ENCODE results near the gene HMCN1. TPM values are rescaled to one million over a fixed set of nuclear protein-coding genes. Genes with fewer than 3 reads are reported as not detected.

Gene HMCN1
- total and polyA plus RNA-seq, 11 donors: 2.1 to 14.1 (median 5.6) TPM

DNA sequence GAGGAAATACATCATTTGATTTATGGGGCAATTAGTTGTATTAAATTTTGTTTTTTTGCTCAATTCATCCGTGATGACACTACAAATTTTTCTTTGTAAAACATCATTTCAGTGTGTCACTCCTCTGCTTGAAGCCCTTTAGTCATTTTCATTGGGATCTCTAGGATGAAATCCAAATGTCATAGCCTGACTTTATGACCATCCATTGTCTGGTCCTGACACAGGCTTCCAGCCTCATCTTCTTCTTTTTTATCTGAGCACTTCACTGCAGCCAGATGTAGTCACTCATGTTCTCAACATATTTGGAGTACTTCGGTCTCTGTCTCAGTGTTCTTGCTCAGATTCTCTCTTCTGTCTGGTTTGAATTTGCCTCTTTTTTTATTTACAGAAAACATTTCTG lies 173.1 kb downstream of the HMCN1 start:
- TF ChIP-seq POLR2A (IDR thresholded peaks at IDR 0.05): no peak
- Histone ChIP-seq H3K27ac (no peak overlapping the region), H3K27me3 (no peaks in the 10 kb centered on the region), H3K36me3 (peaks cover 0 to 10% (median 0%) of the 10 kb centered on the region in 9 donors), H3K4me1 (no peaks in the 10 kb centered on the region), H3K4me3 (no peak overlapping the region), H3K9me3 (no peaks in the 10 kb centered on the region)
- 76 to 80% (median 78%) methylated on average over 2 of the region's 2 CpGs for WGBS, 4 donors
- intact Hi-C loops (cut with DNase I): no loop called here
- ATAC-seq (no peak), DNase-seq (no peak)

DNA sequence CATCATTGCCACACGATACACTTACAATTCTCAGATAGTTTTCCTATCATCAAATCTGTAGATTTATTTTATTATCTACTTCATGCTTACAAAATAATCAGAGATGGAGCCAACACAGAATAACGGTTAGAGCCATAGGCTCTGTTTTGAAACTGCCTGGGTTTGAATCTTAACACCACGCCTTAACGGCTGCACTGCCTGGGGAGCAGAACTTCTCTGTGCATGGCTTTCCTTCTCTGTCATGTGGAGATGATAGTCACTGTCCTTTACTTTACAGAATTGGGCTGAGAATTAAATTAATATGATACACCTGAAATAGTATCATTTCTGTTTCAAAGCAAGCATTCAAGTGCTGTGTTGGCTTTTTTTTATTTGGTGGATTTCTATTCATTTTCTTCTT lies 177.8 kb downstream of the HMCN1 start:
- no peak overlapping the region for H3K4me3 ChIP-seq
- H3K27ac ChIP-seq: no peak overlapping the region
- WGBS, 4 donors: 75 to 85% (median 82%) methylated on average over 4 of the region's 4 CpGs
- ATAC-seq (no peak), DNase-seq (no peak)
- peaks cover 0 to 10% (median 0%) of the 10 kb centered on the region in 9 donors for H3K36me3 ChIP-seq
- no peak for TF ChIP-seq POLR2A (IDR thresholded peaks at IDR 0.05)
- no peak for TF ChIP-seq CTCF (IDR thresholded peaks at IDR 0.05)
- no peaks in the 10 kb centered on the region for H3K9me3 ChIP-seq
- H3K4me1 ChIP-seq: no peaks in the 10 kb centered on the region
- no peaks in the 10 kb centered on the region for H3K27me3 ChIP-seq
- intact Hi-C loops (cut with DNase I): no loop called here

- no peak for DNase-seq
- Histone ChIP-seq H3K4me3 (no peak overlapping the region), H3K27ac (no peak overlapping the region), H3K4me1 (no peaks in the 10 kb centered on the region), H3K9me3 (no peaks in the 10 kb centered on the region), H3K36me3 (peaks cover 0 to 10% (median 0%) of the 10 kb centered on the region in 9 donors), H3K27me3 (no peaks in the 10 kb centered on the region)
- TF ChIP-seq POLR2A (IDR thresholded peaks at IDR 0.05) (no peak), CTCF (IDR thresholded peaks at IDR 0.05) (no peak)
- intact Hi-C loops (cut with DNase I): no loop called here
- WGBS, 4 donors: 7 to 24% (median 14%) methylated on average over 2 of the region's 2 CpGs
- ATAC-seq: no peak
Measured at GRCh38 chr1:185912504-185912903, 178.3 kb downstream of the HMCN1 start.

- peaks cover 0 to 10% (median 0%) of the 10 kb centered on the region in 9 donors for H3K36me3 ChIP-seq
- WGBS, 4 donors: 85 to 95% (median 94%) methylated on average over 1 of the region's 1 CpG
- H3K27me3 ChIP-seq: no peaks in the 10 kb centered on the region
- no peaks in the 10 kb centered on the region for H3K9me3 ChIP-seq
- H3K4me3 ChIP-seq: no peak overlapping the region
- no peak overlapping the region for H3K27ac ChIP-seq
- ATAC-seq (no peak), DNase-seq (no peak)
- no peaks in the 10 kb centered on the region for H3K4me1 ChIP-seq
- intact Hi-C loops (cut with DNase I): no loop called here
- no peak for TF ChIP-seq CTCF (IDR thresholded peaks at IDR 0.05)
- TF ChIP-seq POLR2A (IDR thresholded peaks at IDR 0.05): no peak
Measured at GRCh38 chr1:185914089-185914488, 179.9 kb downstream of the HMCN1 start.

GRCh38 chr1:185916861-185917260 lies 182.7 kb downstream of the HMCN1 start:
- intact Hi-C loops (cut with DNase I): no loop called here
- Histone ChIP-seq H3K36me3 (no peaks in the 10 kb centered on the region), H3K27ac (no peak overlapping the region), H3K27me3 (no peaks in the 10 kb centered on the region), H3K4me3 (no peak overlapping the region), H3K9me3 (no peaks in the 10 kb centered on the region), H3K4me1 (no peaks in the 10 kb centered on the region)
- ATAC-seq (no peak), DNase-seq (no peak)
- TF ChIP-seq CTCF (IDR thresholded peaks at IDR 0.05) (no peak), POLR2A (IDR thresholded peaks at IDR 0.05) (no peak)

Measured in heart left ventricle (tissue), 16 donors.